HCT116 (cell line): ENCODE measurements around the gene SMARCA5.

Source experiments
- EZH2 ChIP-seq: fragments of 200-600 bp; sonication (generic); IDR thresholded peaks from 2 replicates; pipeline ENCODE4 v1.6.1; 2017; ENCODE audit warnings: antibody characterized with exemption, mixed run types
- ZFX ChIP-seq: fragments of 450-650 bp; IDR thresholded peaks from 2 replicates; pipeline ENCODE4 v1.6.1; 2017

GRCh38 chr4:143587703-143588102, 74.2 kb downstream of the SMARCA5 start:
- TF ChIP-seq ZFX (no peak), EZH2 (no peak)
